Measurements from ENCODE around the gene AP3B1.

The AP3B1 gene

GRCh38 chr5:78287833-78288232 lies 6.7 kb downstream of the AP3B1 start:
- 48% methylated on average over 2 of the region's 2 CpGs for WGBS
- Histone ChIP-seq H3K9me3 (ENCODE audit: insufficient read depth, low read depth, low read length) (no peaks in the 10 kb centered on the region), H3K4me1 (ENCODE audit: insufficient read depth, low read length) (peaks cover 26% of the 10 kb centered on the region), H3K27me3 (ENCODE audit: insufficient read depth, low read length) (no peaks in the 10 kb centered on the region), H3K4me3 (ENCODE audit: low read length) (no peak overlapping the region), H3K9ac (ENCODE audit: low read depth, low read length) (no peak overlapping the region), H3K36me3 (ENCODE audit: insufficient read depth, low read length) (no peaks in the 10 kb centered on the region), H3K27ac (ENCODE audit: low read depth, low read length) (no peak overlapping the region)

GRCh38 chr5:78287169-78287568 lies 7.3 kb downstream of the AP3B1 start:
- peaks cover 26% of the 10 kb centered on the region for H3K4me1 ChIP-seq (ENCODE audit: insufficient read depth, low read length)
- H3K9ac ChIP-seq (ENCODE audit: low read depth, low read length), result no peak overlapping the region
- no peak overlapping the region for H3K4me3 ChIP-seq (ENCODE audit: low read length)
- H3K27ac ChIP-seq (ENCODE audit: low read depth, low read length), result no peak overlapping the region
- H3K36me3 ChIP-seq (ENCODE audit: insufficient read depth, low read length), result no peaks in the 10 kb centered on the region
- H3K9me3 ChIP-seq (ENCODE audit: insufficient read depth, low read depth, low read length), result no peaks in the 10 kb centered on the region
- H3K27me3 ChIP-seq (ENCODE audit: insufficient read depth, low read length), result no peaks in the 10 kb centered on the region

- H3K4me1 ChIP-seq (ENCODE audit: insufficient read depth, low read length), result peaks cover 29% of the 10 kb centered on the region
- H3K36me3 ChIP-seq (ENCODE audit: insufficient read depth, low read length), result no peaks in the 10 kb centered on the region
- WGBS, result 83% methylated on average over 1 of the region's 1 CpG
- H3K9me3 ChIP-seq (ENCODE audit: insufficient read depth, low read depth, low read length), result no peaks in the 10 kb centered on the region
- H3K27me3 ChIP-seq (ENCODE audit: insufficient read depth, low read length), result no peaks in the 10 kb centered on the region
- no peak overlapping the region for H3K27ac ChIP-seq (ENCODE audit: low read depth, low read length)
- H3K4me3 ChIP-seq (ENCODE audit: low read length), result no peak overlapping the region
- H3K9ac ChIP-seq (ENCODE audit: low read depth, low read length), result no peak overlapping the region
These were observed 8.2 kb downstream of the AP3B1 start for GRCh38 chr5:78286290-78286689.

GRCh38 chr5:78283802-78284201 lies 10.7 kb downstream of the AP3B1 start:
- Histone ChIP-seq H3K27me3 (ENCODE audit: insufficient read depth, low read length) (no peaks in the 10 kb centered on the region), H3K9ac (ENCODE audit: low read depth, low read length) (no peak overlapping the region), H3K9me3 (ENCODE audit: insufficient read depth, low read depth, low read length) (no peaks in the 10 kb centered on the region), H3K27ac (ENCODE audit: low read depth, low read length) (no peak overlapping the region), H3K4me1 (ENCODE audit: insufficient read depth, low read length) (peaks cover 17% of the 10 kb centered on the region), H3K4me3 (ENCODE audit: low read length) (no peak overlapping the region), H3K36me3 (ENCODE audit: insufficient read depth, low read length) (no peaks in the 10 kb centered on the region)
- WGBS, result 96% methylated on average over 1 of the region's 1 CpG

GRCh38 chr5:78283105-78283504 lies 11.4 kb downstream of the AP3B1 start:
- H3K9ac ChIP-seq (ENCODE audit: low read depth, low read length), result no peak overlapping the region
- peaks cover 10% of the 10 kb centered on the region for H3K4me1 ChIP-seq (ENCODE audit: insufficient read depth, low read length)
- H3K9me3 ChIP-seq (ENCODE audit: insufficient read depth, low read depth, low read length), result no peaks in the 10 kb centered on the region
- WGBS, result 95% methylated on average over 4 of the region's 4 CpGs
- no peak overlapping the region for H3K27ac ChIP-seq (ENCODE audit: low read depth, low read length)
- no peak overlapping the region for H3K4me3 ChIP-seq (ENCODE audit: low read length)
- H3K36me3 ChIP-seq (ENCODE audit: insufficient read depth, low read length), result no peaks in the 10 kb centered on the region
- H3K27me3 ChIP-seq (ENCODE audit: insufficient read depth, low read length), result no peaks in the 10 kb centered on the region

GRCh38 chr5:78280261-78280660 lies 14.2 kb downstream of the AP3B1 start:
- H3K36me3 ChIP-seq (ENCODE audit: insufficient read depth, low read length), result no peaks in the 10 kb centered on the region
- 0 out of 2 replicates have a peak, but pooled peaks cover 2% of the 10 kb centered on the region for H3K4me1 ChIP-seq (ENCODE audit: insufficient read depth, low read length)
- WGBS, result 94% methylated on average over 1 of the region's 2 CpGs
- no peaks in the 10 kb centered on the region for H3K27me3 ChIP-seq (ENCODE audit: insufficient read depth, low read length)
- H3K9ac ChIP-seq (ENCODE audit: low read depth, low read length), result no peak overlapping the region
- no peak overlapping the region for H3K27ac ChIP-seq (ENCODE audit: low read depth, low read length)
- H3K4me3 ChIP-seq (ENCODE audit: low read length), result no peak overlapping the region
- no peaks in the 10 kb centered on the region for H3K9me3 ChIP-seq (ENCODE audit: insufficient read depth, low read depth, low read length)

GRCh38 chr5:78279194-78279593 lies 15.3 kb downstream of the AP3B1 start:
- H3K9ac ChIP-seq (ENCODE audit: low read depth, low read length), result no peak overlapping the region
- no peak overlapping the region for H3K27ac ChIP-seq (ENCODE audit: low read depth, low read length)
- H3K9me3 ChIP-seq (ENCODE audit: insufficient read depth, low read depth, low read length), result no peaks in the 10 kb centered on the region
- WGBS, result 83% methylated on average over 1 of the region's 5 CpGs
- no peaks in the 10 kb centered on the region for H3K27me3 ChIP-seq (ENCODE audit: insufficient read depth, low read length)
- H3K36me3 ChIP-seq (ENCODE audit: insufficient read depth, low read length), result no peaks in the 10 kb centered on the region
- H3K4me1 ChIP-seq (ENCODE audit: insufficient read depth, low read length), result peaks cover 5% of the 10 kb centered on the region; the same call in 1 of the 2 replicates
- H3K4me3 ChIP-seq (ENCODE audit: low read length), result no peak overlapping the region

- H3K9me3 ChIP-seq (ENCODE audit: insufficient read depth, low read depth, low read length), result no peaks in the 10 kb centered on the region
- H3K36me3 ChIP-seq (ENCODE audit: insufficient read depth, low read length), result no peaks in the 10 kb centered on the region
- no peak overlapping the region for H3K9ac ChIP-seq (ENCODE audit: low read depth, low read length)
- no peak overlapping the region for H3K4me3 ChIP-seq (ENCODE audit: low read length)
- no peak overlapping the region for H3K27ac ChIP-seq (ENCODE audit: low read depth, low read length)
- peaks cover 19% of the 10 kb centered on the region for H3K4me1 ChIP-seq (ENCODE audit: insufficient read depth, low read length)
- WGBS, result 98% methylated on average over 1 of the region's 1 CpG
- no peaks in the 10 kb centered on the region for H3K27me3 ChIP-seq (ENCODE audit: insufficient read depth, low read length)
These were observed 16.8 kb downstream of the AP3B1 start for GRCh38 chr5:78277715-78278114.

- H3K36me3 ChIP-seq (ENCODE audit: insufficient read depth, low read length), result no peaks in the 10 kb centered on the region
- H3K4me1 ChIP-seq (ENCODE audit: insufficient read depth, low read length), result peaks cover 32% of the 10 kb centered on the region
- H3K9me3 ChIP-seq (ENCODE audit: insufficient read depth, low read depth, low read length), result no peaks in the 10 kb centered on the region
- no peak overlapping the region for H3K9ac ChIP-seq (ENCODE audit: low read depth, low read length)
- H3K27me3 ChIP-seq (ENCODE audit: insufficient read depth, low read length), result no peaks in the 10 kb centered on the region
- H3K27ac ChIP-seq (ENCODE audit: low read depth, low read length), result no peak overlapping the region
- H3K4me3 ChIP-seq (ENCODE audit: low read length), result no peak overlapping the region
These were observed 18.4 kb downstream of the AP3B1 start for GRCh38 chr5:78275998-78276543.

GRCh38 chr5:78274540-78275197 lies 19.8 kb downstream of the AP3B1 start:
- 100% methylated on average over 1 of the region's 1 CpG for WGBS
- H3K27me3 ChIP-seq (ENCODE audit: insufficient read depth, low read length), result no peaks in the 10 kb centered on the region

GRCh38 chr5:78273436-78273835 lies 21.1 kb downstream of the AP3B1 start:
- Histone ChIP-seq H3K9ac (ENCODE audit: low read depth, low read length) (no peak overlapping the region), H3K9me3 (ENCODE audit: insufficient read depth, low read depth, low read length) (no peaks in the 10 kb centered on the region), H3K27me3 (ENCODE audit: insufficient read depth, low read length) (no peaks in the 10 kb centered on the region), H3K36me3 (ENCODE audit: insufficient read depth, low read length) (no peaks in the 10 kb centered on the region), H3K4me1 (ENCODE audit: insufficient read depth, low read length) (peaks cover 48% of the 10 kb centered on the region), H3K27ac (ENCODE audit: low read depth, low read length) (no peak overlapping the region), H3K4me3 (ENCODE audit: low read length) (no peak overlapping the region)
- 100% methylated on average over 1 of the region's 1 CpG for WGBS

More at GRCh38 chr5:78274540-78275197, 19.8 kb downstream of the AP3B1 start:
- H3K36me3 ChIP-seq (ENCODE audit: insufficient read depth, low read length), result no peaks in the 10 kb centered on the region
- no peak overlapping the region for H3K9ac ChIP-seq (ENCODE audit: low read depth, low read length)
- H3K4me3 ChIP-seq (ENCODE audit: low read length), result no peak overlapping the region
- no peak overlapping the region for H3K27ac ChIP-seq (ENCODE audit: low read depth, low read length)
- H3K9me3 ChIP-seq (ENCODE audit: insufficient read depth, low read depth, low read length), result no peaks in the 10 kb centered on the region
- H3K4me1 ChIP-seq (ENCODE audit: insufficient read depth, low read length), result peaks cover 42% of the 10 kb centered on the region

Data from HUES64 (cell line).